Pons (tissue), 1 donor: ENCODE data around the gene MAP10.

Experiments used
- DNase-seq: peaks from one replicate; pipeline ENCODE4 v3.0.0-alpha.2; 2016; ENCODE audit warnings: low spot score

Gene MAP10

DNA sequence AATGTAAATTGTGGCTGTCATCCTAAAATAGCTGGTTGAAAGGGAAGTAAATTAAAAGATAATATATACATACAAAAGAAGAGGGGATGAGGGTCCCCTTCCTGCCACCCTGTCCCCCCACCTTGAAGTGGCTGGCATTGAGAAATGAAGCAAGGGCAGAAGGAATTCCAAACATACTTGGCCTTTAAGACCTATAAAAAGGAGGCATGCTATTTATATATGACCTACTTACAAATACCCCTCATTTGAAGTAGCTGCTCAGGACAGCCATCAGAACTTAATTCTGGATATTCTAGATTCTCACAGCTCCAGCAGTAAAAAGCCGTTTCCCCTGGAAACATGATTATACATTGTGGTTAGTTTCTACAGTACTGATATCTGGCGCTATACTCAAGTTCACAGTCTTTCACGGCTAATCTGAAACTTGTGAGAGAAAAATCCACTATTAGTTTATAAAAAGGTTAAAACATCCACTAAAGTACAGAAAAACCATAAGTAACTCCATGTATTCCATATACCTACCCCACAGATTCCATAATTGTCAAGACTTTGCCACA lies 9.6 kb upstream of the MAP10 start:
- DNase-seq = no peak

DNA sequence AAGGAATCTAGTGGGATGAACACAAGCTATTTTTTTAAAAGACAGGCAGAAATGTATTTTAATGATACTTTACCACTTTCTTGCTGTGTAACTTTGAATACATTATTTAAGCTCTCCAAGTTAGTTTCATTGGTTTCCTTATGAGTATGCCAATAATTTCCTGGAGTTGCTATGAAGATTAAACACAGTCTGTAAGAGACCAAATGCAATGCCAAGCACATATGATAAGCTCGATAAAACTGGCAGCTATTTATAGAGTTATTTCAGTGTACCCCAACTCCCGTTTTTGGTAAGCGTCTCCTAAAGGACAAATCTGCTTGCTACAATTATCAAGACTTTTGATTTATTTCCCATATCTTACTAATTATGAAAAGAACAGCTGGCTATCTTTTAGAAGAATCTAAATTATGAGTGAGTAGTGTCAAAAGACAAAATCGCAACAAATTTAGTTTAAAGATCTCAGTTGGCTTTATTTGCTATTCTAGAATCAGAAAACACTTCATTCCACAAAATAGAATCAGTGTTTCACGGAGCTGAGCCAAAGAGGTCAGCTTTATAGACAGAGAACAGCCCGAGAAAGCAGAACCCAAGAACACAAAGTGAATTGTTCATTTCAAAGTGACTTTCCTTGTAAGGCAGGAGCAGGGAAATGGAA lies 7.2 kb upstream of the MAP10 start:
- peak; percentile 43 for DNase-seq

DNA sequence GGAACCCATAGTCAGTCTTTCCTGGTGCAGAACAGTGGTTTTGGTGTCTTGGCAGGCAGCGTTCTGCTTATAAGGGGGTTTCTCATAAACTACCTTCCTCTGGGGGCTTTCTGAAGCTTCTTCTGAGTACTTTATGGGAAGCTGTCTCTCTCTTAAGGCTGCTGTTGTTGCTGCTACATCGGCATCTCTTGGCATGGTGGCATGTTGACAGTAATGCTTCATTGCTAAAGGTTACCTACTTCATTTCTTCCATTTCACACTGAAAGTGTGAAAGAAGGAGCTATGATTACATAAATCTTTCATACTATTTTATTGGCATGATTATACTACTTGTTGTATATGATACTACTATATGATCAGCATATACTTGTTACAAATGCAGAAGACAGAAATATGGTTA lies 6.3 kb upstream of the MAP10 start:
- DNase-seq = no peak

DNA sequence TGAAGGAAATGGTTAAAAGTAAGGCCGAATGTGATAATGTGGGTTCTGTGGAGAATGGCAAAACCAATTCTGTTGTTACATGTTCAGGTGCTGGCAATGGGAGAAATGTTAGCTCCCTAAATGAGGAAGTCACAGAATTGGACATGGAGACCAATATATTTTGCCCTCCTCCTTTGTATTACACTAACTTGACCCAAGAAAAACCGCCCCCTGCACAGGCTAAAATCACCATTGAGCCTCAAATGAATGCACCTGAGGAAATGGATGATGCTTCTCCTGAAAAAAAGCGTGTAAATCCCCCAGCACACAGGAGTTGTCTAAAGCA lies 932 bp downstream of the MAP10 start:
- DNase-seq = no peak

DNA sequence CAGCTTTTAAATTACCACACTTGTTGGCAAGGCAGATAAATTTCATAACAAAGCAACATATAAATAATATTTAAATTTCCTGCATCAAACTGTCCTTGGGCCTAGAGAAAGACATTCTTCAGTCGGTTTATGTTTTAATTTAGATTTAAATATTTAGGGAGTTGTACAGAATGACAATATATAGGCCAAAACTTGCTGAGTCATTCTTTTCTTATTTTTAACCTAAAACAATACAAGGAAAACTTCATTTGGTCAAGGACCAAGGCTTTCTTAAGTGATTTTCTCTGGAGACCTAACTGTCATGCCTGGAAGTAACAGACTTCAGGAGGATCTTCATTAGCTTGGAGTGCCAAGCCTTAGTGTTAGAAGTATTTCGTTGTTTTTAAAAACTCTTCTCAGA lies 5.6 kb downstream of the MAP10 start:
- no peak for DNase-seq

DNA sequence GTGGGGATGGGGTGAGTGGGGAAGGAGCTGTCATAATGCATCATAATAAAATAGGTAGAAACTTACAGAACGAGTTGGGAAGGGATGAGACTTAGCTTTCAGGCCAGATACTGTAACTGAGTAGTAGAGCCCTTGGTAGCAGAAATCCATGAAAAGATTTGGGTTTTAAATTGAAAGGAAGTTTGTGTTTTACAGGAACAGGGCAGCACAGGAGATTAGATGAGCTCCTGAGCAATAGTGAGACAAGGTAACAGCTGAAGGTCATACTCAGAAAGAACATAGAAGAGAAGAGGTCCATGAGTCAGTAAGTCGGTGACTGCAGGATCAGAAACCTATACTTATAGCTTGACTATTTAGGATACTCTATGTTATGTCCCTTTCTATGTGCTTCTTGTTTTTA lies 7.3 kb downstream of the MAP10 start:
- DNase-seq = no peak

DNA sequence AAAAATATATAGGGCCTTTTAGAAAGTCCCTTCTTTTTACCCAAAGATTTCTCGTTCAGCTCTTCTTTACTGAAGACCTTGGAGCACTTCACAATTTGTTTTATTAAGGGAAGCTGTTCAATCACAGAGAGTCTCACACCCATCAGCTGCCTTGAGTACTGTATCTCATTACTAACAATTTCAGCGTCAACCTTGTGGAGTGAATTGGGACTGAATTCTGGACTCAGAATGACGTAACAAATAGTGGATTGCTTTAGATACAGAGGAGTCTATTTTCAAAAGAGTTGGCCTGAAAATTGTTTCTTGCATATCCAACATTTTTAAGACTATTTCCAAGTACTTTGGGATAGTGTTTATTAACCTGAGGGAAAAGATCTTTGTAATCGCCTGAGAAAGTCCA lies 7.9 kb downstream of the MAP10 start:
- DNase-seq = no peak

DNA sequence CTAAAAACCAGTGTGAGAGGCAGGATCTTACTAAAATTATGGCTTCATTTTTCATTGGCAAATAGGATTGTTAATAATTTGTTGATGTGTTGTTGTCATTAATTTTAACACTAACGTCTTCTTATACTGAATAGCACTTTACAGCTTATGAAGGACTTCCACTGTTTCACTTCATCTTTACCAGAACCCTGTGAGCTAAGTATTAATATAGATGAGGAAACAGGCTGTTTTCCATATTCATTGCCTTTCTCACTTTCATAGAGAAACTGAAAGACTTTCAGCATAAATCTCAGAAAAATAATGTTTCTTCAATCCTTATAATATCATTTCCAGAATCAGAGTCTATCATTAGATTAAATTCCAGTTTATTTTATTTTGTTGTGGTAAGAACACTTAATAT lies 8.5 kb downstream of the MAP10 start:
- no peak for DNase-seq

DNA sequence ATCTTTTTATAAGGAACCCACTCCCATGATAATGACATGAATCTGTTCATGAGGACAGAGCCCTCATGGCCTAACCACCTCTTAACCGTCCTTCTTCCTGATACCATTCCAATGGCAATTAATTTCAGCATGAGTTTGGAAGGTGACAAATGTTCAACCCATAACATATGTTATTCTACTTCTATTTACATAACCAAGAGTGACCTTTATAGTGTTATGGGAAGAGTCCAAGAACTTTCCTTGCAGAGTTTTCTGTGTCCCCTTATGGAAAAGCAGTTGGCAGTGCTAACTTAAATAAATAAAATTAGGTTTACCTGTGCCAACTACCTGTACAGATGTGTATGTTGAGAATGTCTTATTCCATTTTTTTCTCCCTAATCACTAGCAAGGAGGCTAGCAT lies 11.1 kb downstream of the MAP10 start:
- no peak for DNase-seq

DNA sequence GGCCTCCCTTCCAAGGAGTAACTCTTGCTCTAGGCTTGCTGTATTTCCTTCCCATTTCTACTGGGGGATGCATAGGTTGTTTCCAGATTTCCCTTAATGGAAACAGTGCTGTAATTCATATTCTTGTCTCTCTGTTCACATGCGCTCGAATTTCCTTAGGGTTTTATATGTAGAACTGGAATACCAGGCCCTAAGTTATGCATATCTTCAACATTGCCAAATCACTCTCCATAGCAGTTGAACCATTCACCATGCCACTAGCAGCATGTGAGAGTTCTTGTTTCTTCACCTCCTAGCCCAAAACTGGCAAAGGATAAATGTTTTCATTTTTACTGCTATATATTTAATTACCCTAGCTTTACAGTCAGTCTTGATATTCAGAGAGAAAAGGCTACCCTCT lies 12.8 kb downstream of the MAP10 start:
- DNase-seq = no peak

DNA sequence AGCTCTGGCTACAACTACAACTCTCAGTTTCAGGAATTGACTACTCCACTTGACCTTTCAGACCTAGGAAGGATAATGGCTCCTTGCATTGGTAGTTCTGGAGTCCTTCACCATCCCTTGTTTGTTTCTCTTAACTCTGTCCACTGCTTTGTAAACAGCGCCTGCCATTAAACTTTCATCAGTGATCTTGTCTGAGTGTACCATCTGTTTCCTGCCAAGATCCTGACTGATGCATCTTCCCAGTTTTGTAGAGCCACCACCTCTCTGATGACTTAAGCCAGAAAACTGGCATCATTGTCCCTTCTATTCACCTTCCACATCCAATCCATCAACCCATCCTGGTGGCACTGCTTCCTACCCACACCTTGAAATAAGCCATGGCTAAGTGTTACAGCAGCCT lies 15.2 kb downstream of the MAP10 start:
- DNase-seq = no peak

DNA sequence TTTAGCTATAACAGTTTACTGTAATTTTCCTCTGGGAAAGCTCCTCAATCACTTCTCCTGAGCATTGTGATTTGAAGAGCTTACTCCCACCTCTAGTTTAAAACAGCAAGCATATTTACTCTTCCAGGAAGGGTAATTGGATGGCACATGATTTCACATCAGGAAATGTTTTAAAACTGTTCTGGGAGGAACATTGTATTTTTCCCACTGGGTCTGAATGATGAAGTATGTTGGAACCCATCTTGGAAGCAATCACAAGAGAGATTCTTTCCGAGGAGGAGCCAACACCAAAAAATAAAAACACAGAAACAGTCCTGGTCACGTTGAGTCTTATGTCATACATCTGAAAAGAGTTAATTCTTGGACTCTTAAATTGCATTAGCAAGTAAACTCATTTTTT lies 17.3 kb downstream of the MAP10 start:
- no peak for DNase-seq

DNA sequence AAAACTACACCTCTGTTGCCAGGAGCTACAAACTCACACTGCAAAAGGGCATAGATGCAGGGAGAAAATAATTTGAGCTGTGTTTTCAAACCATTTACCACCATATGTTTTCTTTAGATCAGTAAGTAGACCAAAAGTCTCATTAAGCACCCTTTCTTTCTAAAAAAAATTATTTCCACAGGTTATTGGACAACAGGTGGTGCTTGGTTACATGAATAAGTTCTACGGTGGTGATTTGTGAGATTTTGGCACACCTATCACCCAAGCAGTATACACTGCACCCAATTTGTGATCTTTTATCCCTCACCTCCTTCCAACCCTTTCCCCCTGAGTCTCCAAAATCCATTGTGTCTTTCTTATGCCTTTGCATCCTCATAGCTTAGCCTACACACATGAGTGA lies 21.1 kb downstream of the MAP10 start:
- no peak for DNase-seq

DNA sequence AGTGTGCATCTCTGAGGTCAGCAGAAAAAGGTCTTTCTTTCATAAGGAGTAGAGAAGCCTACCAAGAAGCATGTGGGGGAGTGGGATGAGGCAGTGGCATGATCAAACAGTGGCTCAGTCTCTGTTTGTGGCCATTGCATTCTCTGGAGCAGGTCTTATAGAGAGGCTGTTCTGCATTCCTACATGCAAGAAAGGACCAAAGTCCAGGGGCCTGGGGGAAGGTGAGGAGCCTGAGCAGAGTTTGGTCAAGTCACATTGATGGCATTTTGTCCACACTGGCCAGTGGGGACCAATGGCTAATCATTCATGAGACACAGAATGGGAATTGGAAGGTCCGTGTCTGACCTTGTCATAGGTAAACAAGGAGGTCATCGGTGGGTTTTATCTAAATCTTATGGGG lies 25.4 kb downstream of the MAP10 start:
- DNase-seq = no peak

DNA sequence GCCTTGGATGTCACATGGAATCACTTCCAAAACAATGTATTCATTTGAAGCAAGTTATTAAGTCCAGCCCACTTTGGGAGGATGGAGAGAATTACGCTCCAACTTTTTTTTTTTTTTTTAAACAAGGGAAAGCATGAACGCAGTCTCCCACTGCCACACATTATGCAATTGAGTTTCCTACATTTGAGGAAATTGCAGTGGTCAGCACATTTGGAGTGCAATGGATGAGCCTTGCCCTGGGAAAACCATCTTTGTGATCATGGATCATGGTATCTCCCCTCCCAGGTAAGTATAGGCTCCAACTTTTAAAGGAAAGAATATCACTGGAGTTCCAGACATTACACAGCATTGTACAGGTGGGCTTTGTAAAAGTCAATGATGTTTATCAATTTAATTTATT lies 26.7 kb downstream of the MAP10 start:
- DNase-seq = no peak

DNA sequence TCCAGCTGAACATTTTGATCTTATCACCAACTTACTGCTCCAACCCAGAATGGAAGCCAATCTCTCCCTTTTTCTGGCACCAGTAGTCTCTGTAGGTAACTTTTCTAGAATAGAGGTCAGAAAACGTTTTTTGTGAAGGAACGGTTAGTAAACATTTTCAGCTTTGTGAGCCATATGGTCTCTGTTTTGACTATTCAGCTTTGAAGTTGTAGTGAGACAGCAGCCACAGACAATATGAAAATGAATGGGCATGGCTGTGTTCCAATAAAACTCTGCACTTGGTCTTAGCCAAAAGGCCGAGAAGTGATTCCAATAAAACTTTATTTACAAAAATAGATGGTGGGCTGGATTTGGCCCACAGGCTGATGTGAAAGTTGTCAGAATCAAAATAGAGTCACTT lies 28.9 kb downstream of the MAP10 start:
- no peak for DNase-seq

DNA sequence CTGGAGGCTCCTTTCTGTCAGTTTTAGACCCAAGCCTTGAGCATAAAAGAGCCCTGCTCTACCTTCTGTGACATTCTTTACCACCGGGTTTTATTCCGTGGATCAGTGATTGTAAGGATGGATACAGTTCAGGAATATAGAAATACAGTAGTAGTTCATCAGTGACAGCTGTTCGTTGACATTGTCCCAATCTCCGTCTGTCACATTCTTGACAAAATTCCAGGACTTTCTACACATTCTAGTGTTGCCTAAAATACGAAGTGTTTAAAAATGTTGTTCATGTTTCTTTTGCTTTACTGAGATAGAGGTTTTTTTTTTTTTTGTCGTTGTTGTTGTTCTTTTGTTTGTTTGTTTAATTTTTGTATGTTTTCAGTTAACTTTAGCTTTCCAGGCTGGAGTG lies 29.9 kb downstream of the MAP10 start:
- DNase-seq = no peak

DNA sequence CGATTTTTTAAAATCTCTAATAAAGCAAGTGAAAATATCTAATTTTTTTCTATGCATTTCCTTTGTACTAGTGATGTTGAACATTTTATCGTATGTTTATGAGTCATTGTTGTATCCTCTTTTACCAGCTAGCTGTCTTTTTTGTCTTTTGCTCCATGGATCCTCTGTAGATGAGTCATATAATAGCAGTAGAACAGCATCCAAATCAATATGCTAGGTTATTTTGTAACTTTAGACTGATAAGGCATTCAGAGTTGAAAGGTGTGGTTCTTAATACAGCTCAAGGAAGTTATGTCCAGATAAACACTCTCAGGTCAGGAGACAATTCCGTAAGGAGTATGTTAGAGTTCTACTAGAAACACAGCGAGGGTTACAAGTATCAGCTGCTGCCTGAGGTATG lies 31.9 kb downstream of the MAP10 start:
- no peak for DNase-seq

DNA sequence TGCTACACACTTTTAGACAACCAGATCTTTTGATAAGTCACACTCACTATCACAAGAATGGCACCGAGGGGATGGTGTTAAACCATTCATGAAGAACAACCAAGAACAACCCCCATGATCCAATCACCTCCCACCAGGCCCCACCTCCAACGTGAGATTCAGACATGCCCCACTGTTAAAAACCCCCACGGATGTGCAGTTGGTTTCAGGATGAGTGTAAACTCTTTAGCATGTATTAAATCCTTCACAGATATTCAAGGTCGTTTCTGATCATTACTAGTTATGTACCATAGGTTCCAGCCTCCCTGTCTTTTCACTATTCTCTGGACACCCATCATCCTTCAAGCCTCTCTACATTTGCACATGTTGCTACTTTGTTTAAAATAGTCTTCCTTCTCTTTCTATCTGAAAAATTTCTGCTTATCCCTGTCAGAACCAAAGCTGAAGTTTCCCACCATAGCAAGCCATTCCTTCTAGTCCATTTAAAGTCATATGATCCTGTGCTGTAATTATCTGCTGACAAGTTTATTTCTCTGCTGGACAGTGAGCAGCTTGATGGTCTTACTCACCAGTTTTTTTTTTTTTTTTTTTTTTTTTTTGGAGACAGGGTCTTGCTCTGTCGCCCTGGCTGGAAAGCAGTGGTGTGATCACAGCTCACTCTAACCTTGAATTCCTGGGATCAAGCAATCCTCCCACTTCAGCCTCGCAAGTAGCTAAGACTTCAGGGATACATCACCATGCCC lies 36.8 kb downstream of the MAP10 start:
- no peak for DNase-seq

DNA sequence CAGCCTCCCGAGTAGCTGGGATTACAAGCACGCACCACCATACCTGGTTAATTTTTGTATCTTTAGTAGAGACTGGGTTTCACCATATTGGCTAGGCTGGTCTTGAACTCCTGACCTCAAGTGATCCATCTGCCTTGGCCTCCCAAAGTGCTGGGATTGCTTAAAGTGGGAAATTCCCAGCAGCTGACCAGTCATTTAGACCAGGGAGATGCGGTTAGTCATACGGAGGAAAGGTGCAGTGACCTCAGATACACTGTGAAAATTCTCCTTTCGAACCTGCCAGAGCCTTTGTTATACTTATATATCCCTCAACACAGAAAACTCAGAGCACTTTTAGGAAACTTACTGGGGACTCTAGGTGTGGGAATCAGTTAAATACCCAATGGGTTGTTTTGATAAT lies 39.6 kb downstream of the MAP10 start:
- DNase-seq = no peak

DNA sequence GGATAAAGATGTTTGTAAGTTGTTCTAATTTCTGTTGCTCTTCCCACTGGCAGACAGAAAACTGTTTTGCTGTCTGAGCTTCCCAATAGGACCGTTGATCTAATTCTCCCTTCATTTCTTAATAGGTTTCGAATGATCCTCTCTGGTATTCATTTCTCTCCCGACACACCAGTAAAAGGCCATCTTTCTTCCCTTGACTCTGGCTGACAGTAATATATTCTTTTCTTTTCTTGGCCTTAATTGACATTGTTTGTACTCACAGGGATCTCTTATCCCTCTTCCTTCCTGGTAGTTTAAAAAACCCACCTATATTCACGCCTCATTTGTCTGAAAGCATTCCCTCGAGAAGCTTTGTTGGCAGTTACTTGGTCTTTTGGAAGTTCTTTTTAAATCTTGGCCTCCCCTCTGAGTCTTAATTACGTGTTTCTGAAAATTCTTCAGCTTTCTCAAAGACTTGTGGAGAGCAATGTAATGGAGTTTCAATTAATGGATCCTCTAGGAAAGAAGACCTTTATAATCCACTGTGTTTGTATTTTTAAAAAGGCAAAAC lies 40.3 kb downstream of the MAP10 start:
- peak; percentile 12 for DNase-seq

DNA sequence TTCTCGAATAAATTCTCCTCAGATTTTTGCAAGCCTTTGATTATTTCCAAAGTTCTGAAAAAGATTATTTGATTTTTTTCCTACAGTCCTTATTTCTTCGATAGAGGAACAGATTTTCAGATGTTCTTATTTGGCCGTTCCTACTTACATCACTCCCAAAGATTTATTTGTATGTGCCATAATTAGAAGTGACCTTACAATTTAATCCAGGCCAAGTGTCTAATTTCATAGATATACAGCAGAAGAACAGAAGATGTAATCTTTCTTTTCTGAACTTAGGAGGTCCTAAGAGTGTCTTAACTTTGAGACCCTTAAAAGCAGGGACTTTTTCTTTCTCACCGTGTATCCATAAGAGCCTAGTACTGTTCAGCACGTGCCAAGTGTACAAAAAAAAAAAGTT lies 46.3 kb downstream of the MAP10 start:
- DNase-seq = no peak

DNA sequence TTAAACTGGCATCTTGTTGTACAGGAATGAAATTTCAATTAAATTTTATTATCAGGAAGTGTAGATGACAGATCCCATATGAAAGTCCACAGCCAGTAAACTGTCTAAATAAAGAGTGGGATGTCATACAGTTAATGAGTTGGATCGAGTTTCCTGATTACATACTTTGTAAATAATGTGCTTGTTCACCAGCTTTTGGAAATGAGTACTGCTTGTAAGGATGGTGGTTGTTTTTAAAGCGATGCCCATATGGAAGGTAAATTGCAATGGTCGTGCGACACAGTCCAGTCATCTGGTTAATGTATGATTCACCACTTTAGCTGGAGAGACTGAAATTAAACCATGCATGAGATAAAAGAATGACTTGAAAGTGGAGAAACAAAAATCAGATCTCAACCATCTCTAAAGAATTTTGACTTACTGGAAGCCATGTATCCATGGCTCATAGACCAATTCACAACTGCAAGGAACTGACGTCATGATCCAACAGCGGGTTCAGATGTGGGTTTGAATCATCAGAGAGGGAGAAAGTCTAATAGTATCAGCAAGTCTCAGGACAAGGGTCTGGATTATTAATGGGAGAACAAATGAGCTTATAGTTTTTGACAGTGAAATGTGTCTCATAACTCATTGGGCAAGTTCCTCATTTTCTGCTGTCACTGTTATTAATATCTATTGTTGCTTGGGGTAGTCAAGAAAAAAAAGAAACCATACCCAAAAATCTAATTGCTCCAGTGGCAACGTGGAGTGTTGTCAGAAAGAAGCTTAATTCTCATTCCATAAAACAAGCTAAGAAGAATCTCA lies 49.0 kb downstream of the MAP10 start:
- DNase-seq = no peak
